GM21367 (cell line): ENCODE data around the gene RPA3.

Source experiments
- ATAC-seq: cut with Tn5 transposase; IDR thresholded peaks from one replicate; pipeline ENCODE4 v1.9.1; 2021; ENCODE audit not compliant: unreplicated experiment

The RPA3 gene

DNA sequence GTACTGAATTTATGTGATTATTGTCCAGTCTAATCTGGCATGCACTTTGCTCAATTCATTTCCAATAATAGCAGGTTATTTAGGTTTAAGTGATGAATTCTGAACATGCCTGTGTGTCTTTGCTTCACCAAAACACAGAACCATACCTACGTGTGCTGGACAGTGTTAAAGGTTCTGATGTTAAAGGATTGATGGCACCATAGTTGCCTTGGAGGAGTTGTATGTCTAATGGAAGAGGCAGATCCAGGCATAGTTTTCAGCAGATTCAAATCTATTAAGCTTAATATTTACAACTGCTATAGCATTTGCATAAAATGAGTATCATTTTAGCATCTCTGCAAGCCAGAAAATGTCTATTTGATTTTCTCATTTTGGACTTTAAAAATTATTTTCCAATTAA lies 105.9 kb downstream of the RPA3 start:
- ATAC-seq: no peak

DNA sequence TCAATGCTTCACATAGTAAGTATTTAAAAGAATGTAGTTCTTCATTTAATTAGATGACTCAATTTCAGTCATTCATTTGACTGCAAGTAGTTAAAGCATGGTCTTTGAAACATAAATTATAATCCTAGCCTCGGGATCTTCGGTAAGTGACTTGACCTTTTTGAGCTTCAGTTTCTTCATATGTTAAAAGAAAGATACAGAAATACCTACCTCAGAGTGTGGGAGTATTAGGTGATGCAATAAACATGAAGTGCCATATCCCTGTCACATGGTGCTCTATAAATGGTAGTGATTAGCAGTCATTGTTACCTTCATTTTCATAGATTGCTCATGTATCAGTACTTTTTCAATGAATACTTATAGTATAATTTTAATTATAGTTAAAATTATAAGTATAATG lies 109.1 kb downstream of the RPA3 start:
- ATAC-seq: no peak

DNA sequence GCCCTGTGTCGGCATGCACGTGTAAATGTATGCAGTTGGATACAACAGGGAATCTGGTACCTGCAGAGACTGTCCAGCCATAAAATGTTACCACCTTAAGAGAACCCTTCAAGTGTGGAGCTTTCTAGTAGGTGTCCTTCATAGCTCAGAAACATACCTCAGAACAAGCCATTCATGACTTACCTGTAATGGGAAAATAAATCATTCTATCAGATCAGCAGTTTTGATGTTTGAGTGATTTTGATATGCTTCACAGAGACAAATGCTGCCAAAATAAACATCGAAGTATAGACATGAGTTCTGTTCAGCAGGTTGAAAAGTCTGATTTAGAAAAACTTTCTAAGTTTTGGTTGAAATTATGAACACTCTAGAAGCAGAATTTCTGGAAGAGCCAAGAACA lies 111.4 kb downstream of the RPA3 start:
- no peak for ATAC-seq

DNA sequence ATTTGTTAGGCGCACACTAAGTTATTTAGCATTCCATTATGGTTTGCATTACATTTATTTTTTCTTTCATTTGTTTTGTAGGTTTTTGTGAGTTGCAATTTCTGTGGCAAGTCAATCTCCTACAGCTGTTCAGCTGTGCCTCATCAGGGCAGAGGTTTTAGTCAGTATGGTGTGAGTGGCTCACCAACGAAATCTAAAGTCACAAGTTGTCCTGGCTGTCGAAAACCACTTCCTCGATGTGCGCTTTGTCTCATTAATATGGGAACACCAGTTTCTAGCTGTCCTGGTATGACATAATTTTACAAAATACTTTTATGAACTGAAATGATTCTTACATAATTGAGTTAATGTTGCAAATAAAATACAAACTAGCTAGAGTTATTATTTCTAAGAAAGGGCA lies 122.2 kb downstream of the RPA3 start:
- no peak for ATAC-seq

DNA sequence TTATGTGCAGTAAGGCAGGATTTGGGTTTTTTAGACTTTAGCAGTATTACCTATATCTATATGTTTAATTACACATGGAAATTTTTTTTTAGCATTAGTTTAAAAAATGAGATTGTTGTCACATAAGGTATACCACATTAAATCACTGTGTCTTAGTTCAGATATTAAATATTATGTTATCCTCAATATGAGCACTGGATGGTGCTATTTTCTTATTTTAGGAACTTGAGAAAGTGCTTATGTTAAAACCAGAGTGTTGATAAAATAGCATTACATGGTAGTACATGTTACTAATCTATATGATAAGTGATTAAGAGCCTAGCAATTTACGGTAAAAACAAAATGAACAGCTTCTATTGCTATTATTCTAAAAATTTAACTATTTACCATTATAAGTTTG lies 123.0 kb downstream of the RPA3 start:
- ATAC-seq: no peak
